ENCODE measurements around the gene TMEM184A. TPM values are rescaled to one million over a fixed set of nuclear protein-coding genes. Genes with fewer than 3 reads are reported as not detected.
A peak's percentile ranks its signal among the peaks of the same experiment; 100 is the strongest.

TMEM184A gene
- total RNA-seq, 1 donor from 2014 or later = 9.0 TPM

GRCh38 chr7:1548944-1549343 lies 7.1 kb downstream of the TMEM184A start:
- peak; percentile 96 for FAIRE-seq
- Histone ChIP-seq H3K36me3 (ENCODE audit: control insufficient read depth, insufficient read depth, low read length) (peaks cover 6% of the 10 kb centered on the region), H3K4me3 (ENCODE audit: low read depth, low read length) (no peak overlapping the region), H3K27me3 (ENCODE audit: control insufficient read depth, insufficient read depth, low read length) (no peaks in the 10 kb centered on the region)
- DNase-seq (ENCODE audit: low read depth) = no peak
- TF ChIP-seq CTCF (IDR thresholded peaks at IDR 0.05; ENCODE audit: insufficient read depth, low read length, severe bottlenecking) = no peak

GRCh38 chr7:1548438-1548831 lies 7.6 kb downstream of the TMEM184A start:
- Histone ChIP-seq H3K27me3 (ENCODE audit: control insufficient read depth, insufficient read depth, low read length) (no peaks in the 10 kb centered on the region), H3K4me3 (ENCODE audit: low read depth, low read length) (no peak overlapping the region), H3K36me3 (ENCODE audit: control insufficient read depth, insufficient read depth, low read length) (peaks cover 6% of the 10 kb centered on the region)
- no peak for FAIRE-seq
- TF ChIP-seq CTCF (IDR thresholded peaks at IDR 0.05; ENCODE audit: insufficient read depth, low read length, severe bottlenecking) = no peak
- no peak for DNase-seq (ENCODE audit: low read depth)

GRCh38 chr7:1547777-1548437 lies 8.1 kb downstream of the TMEM184A start:
- H3K27me3 ChIP-seq (ENCODE audit: control insufficient read depth, insufficient read depth, low read length) = no peaks in the 10 kb centered on the region
- peaks cover 6% of the 10 kb centered on the region for H3K36me3 ChIP-seq (ENCODE audit: control insufficient read depth, insufficient read depth, low read length)
- FAIRE-seq (no peak), DNase-seq (ENCODE audit: low read depth) (no peak)
- no peak for TF ChIP-seq CTCF (IDR thresholded peaks at IDR 0.05; ENCODE audit: insufficient read depth, low read length, severe bottlenecking)
- no peak overlapping the region for H3K4me3 ChIP-seq (ENCODE audit: low read depth, low read length)

GRCh38 chr7:1546909-1547776 lies 8.9 kb downstream of the TMEM184A start:
- DNase-seq (ENCODE audit: low read depth) (no peak), FAIRE-seq (no peak)
- Histone ChIP-seq H3K36me3 (ENCODE audit: control insufficient read depth, insufficient read depth, low read length) (peaks cover 8% of the 10 kb centered on the region), H3K4me3 (ENCODE audit: low read depth, low read length) (no peak overlapping the region), H3K27me3 (ENCODE audit: control insufficient read depth, insufficient read depth, low read length) (no peaks in the 10 kb centered on the region)
- no peak for TF ChIP-seq CTCF (IDR thresholded peaks at IDR 0.05; ENCODE audit: insufficient read depth, low read length, severe bottlenecking)

- no peak for FAIRE-seq
- no peak for TF ChIP-seq CTCF (IDR thresholded peaks at IDR 0.05; ENCODE audit: insufficient read depth, low read length, severe bottlenecking)
- Histone ChIP-seq H3K4me3 (ENCODE audit: low read depth, low read length) (no peak overlapping the region), H3K27me3 (ENCODE audit: control insufficient read depth, insufficient read depth, low read length) (no peaks in the 10 kb centered on the region), H3K36me3 (ENCODE audit: control insufficient read depth, insufficient read depth, low read length) (peaks cover 11% of the 10 kb centered on the region)
- no peak for DNase-seq (ENCODE audit: low read depth)
These were observed 9.6 kb downstream of the TMEM184A start for GRCh38 chr7:1546274-1546908.

Data from bronchial epithelial cell (primary cell).